Stimulated activated CD4-positive, alpha-beta T cell treated with anti-CD3 and anti-CD28 coated beads, Interleukin-12 subunit alpha, Interleukin-12 subunit beta, amount 100 ng/mL, for 24 hours (primary cell): ENCODE results near the gene TMEM126B.

Experiments used
- DNase-seq, 2 experiments: peaks; one replicate each; pipeline ENCODE4 v3.0.0-alpha.2; 2020; ENCODE audit warnings: low read depth in 2 of 2

The TMEM126B gene

DNA sequence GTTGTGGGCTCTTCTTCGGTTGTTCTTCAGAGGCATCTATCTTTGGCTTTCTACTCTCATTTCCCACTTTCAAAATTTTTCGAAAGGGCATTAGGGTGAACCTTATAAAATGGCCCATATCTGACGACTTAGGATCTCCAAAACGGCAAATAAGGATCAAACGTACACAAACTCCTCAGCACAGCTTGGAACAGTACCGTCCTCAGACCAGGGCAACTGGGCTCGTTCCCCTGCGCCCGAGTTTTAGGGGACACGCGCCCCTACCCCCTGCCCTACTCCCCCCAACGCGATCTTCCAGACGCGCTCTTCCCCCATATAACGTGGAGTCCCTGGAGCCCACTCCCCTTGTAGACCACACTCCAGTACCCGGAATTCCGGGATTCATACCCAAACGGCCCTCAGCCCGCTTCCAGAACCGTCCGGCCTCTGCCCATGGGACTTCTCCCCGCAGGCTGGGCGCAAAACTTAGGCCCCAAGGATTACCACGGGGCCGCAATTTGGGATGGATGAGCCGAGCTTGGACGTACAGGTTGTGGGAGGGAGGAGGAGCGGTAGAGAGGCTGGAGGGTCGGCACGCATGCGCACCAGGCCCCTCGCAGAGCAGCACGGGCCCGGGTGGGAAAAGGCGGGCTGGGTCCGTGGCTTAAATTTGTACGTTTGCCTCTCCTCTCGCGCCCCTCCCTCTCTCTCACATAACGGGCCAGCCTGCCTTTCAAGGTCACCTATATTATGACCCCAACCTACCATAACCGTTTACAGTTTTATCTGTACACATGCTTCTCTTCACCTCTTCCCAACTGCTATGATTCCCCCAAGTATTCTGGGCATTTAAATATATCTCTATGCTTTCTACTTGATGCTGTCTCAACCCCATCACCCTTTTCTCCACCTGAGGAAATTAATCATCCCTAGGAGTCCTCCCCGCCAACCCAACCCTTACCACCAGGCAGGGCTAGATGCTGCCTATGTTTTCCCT lies 54.2 kb downstream of the TMEM126B start:
- peak; percentile 37 to 51 for DNase-seq

DNA sequence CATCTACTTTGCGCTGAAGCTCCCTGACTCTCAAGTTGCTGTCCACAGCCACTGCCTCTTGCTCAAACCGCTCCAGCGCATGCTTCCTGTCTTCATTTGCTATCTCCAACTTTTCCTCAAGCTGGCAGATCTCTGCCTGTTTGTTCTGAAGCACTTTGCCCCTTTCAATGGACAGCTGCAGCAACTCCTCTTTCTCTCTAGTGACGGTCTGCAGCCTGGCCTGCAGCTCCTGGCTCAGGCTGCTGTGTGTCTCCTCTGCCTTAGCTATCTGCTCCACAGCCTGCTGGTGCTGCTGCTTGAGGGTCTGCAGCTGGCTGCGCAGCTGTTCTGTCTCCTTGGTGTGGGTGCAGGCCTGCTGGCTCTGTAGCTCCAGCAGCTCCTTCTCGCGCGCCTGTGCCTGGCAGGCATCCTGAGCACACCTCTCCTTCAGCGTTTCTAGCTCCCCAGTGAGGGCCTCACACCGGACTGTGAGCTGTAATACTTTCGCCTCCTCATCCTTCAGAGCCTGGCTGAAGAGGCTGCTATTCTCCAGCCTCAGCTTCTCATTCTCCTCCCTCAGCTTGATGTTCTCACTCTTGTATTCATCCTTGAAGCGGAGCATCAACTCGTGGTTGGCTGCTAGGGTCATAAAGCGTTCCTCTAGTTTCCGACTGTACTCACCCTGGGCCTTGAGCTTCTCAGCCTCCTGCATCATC lies 56.9 kb downstream of the TMEM126B start:
- no peak for DNase-seq

GRCh38 chr11:85685820-85686459 lies 57.5 kb downstream of the TMEM126B start, which contains the start of gene CCDC89:
Gene CCDC89 (minus strand): TSS chr11:85686195. CDS start chr11:85686130, 65 bp downstream.
- no peak for DNase-seq
